Neuron (in vitro differentiated cells): Measurements from ENCODE around the gene CYB561.
A peak's percentile ranks its signal among the peaks of the same experiment; 100 is the strongest.

Experiments used
- H2AFZ ChIP-seq: one replicate; pipeline ENCODE4 v1.6.1; 2013; ENCODE audit warnings: low read depth, mild to moderate bottlenecking, inconsistent platforms, low read length, moderate library complexity
- H3K27me3 ChIP-seq: one replicate; pipeline ENCODE4 v1.6.1; 2013; ENCODE audit warnings: low read length; ENCODE audit not compliant: insufficient read depth
- H3K36me3 ChIP-seq: one replicate; pipeline ENCODE4 v1.6.1; 2013; ENCODE audit warnings: low read length; ENCODE audit not compliant: insufficient read depth
- H3K4me1 ChIP-seq: one replicate; pipeline ENCODE4 v1.6.1; 2013; ENCODE audit warnings: low read length; ENCODE audit not compliant: insufficient read depth
- H3K4me3 ChIP-seq: 2 replicates; pipeline ENCODE4 v1.5.1; 2013; ENCODE audit warnings: mild to moderate bottlenecking, low read length, moderate library complexity
- H3K9me3 ChIP-seq: one replicate; pipeline ENCODE4 v1.6.1; 2013; ENCODE audit warnings: low read length

The CYB561 gene

GRCh38 chr17:63445954-63446752, at the start of gene CYB561:
Gene CYB561, minus strand, starts transcription at chr17:63446306. Its CDS starts 8,759 bp downstream, at chr17:63437547.
- Histone ChIP-seq H2AFZ (peak within 1 kb of the TSS; percentile 88), H3K27me3 (peaks cover 5% of the 10 kb centered on the region), H3K4me1 (no peaks in the 10 kb centered on the region)

DNA sequence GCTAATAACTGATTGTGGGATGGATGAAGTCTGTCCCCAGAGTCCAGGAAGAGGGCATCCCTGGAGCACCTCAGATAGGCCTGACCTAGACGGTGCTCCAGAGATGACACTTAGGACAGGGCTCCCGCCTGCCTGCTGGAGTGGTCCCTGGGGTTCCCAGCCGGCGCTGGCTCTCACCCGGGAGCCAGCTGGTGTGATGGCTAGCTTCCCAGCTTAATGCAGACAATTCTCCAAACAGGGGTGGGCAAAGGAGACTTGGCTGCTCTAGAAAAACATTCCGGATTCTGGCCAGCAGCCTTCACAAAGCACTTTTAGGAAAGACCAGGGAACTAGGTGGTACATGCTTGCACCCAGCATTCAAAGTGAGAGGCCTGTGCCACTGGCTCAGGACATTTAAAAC, 49.4 kb upstream of the CYB561 start:
- Histone ChIP-seq H3K36me3 (no peaks in the 10 kb centered on the region), H3K4me3 (no peak overlapping the region), H2AFZ (no peak overlapping the region), H3K4me1 (peaks cover 13% of the 10 kb centered on the region), H3K9me3 (no peaks in the 10 kb centered on the region), H3K27me3 (peaks cover 29% of the 10 kb centered on the region)

More at GRCh38 chr17:63445954-63446752, at the start of gene CYB561:
- Histone ChIP-seq H3K36me3 (no peaks in the 10 kb centered on the region), H3K9me3 (no peaks in the 10 kb centered on the region), H3K4me3 (peak within 1 kb of the TSS; percentile 52)

DNA sequence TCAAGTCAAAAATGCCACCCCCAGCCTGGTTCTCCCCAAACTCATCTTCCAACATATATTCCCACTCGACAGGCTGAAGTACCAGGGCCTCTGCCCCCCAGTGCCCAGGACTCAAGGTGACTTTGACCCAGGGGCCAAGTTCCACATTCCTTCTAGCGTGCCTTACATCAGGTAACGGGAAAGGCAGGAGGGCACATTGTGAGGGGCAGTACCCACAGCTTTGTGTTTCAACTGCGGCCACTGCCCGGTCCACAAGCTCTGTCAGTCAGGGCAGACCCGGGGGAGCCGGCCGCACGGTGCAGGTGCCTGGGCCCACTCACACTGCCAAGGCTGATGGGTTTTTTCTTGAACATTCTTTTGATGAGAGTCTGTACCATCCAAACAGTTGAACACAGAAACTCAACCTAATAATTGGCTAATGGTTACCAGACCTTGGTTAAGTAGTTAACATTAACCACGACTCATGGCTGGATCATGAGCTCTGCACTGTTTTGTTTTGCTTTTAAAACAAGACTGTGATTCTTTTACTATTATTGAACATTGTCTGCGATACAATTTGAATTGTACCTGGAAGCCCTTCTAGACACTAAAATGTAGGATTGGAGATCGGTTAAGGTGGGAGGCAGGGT, 48.3 kb upstream of the CYB561 start:
- no peak overlapping the region for H2AFZ ChIP-seq
- H3K4me3 ChIP-seq = no peak overlapping the region
- no peaks in the 10 kb centered on the region for H3K9me3 ChIP-seq
- peaks cover 38% of the 10 kb centered on the region for H3K27me3 ChIP-seq
- no peaks in the 10 kb centered on the region for H3K36me3 ChIP-seq
- H3K4me1 ChIP-seq = peaks cover 13% of the 10 kb centered on the region

- Histone ChIP-seq H3K9me3 (no peaks in the 10 kb centered on the region), H3K27me3 (peaks cover 46% of the 10 kb centered on the region), H3K36me3 (no peaks in the 10 kb centered on the region), H2AFZ (no peak overlapping the region), H3K4me1 (peaks cover 10% of the 10 kb centered on the region), H3K4me3 (no peak overlapping the region)
These were observed 47.3 kb upstream of the CYB561 start for GRCh38 chr17:63493411-63493810.

GRCh38 chr17:63492940-63493339, 46.8 kb upstream of the CYB561 start:
- Histone ChIP-seq H3K4me1 (peaks cover 6% of the 10 kb centered on the region), H3K9me3 (no peaks in the 10 kb centered on the region), H3K36me3 (no peaks in the 10 kb centered on the region), H2AFZ (no peak overlapping the region), H3K27me3 (peaks cover 46% of the 10 kb centered on the region), H3K4me3 (no peak overlapping the region)

GRCh38 chr17:63491977-63492618, 46.0 kb upstream of the CYB561 start:
- peaks cover 50% of the 10 kb centered on the region for H3K27me3 ChIP-seq
- H3K4me1 ChIP-seq = no peaks in the 10 kb centered on the region

DNA sequence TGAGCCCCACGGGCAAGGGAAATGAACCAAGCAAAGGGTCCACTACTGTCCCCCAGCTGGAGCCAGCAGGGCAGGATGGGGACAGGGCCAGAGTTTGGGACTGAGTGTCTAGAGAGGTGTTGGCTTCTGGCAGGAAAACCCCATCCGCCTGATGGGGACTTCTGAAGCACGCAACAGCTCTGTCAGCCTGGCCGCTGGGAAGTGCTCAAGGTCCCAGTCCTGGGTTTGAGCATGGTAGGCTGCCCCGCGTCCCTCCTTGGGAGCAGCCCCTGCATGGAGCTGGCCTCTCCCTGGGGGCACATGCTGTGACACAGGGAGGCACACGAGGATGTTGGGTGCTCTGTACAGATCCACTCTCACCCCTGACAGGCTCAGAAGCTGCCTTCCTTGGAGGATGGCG, 45.3 kb upstream of the CYB561 start:
- Histone ChIP-seq H2AFZ (no peak overlapping the region), H3K36me3 (no peaks in the 10 kb centered on the region), H3K9me3 (no peaks in the 10 kb centered on the region), H3K4me3 (no peak overlapping the region), H3K27me3 (peaks cover 50% of the 10 kb centered on the region), H3K4me1 (no peaks in the 10 kb centered on the region)

More at GRCh38 chr17:63491977-63492618, 46.0 kb upstream of the CYB561 start:
- H3K9me3 ChIP-seq = no peaks in the 10 kb centered on the region
- no peaks in the 10 kb centered on the region for H3K36me3 ChIP-seq
- no peak overlapping the region for H2AFZ ChIP-seq
- H3K4me3 ChIP-seq = no peak overlapping the region

DNA sequence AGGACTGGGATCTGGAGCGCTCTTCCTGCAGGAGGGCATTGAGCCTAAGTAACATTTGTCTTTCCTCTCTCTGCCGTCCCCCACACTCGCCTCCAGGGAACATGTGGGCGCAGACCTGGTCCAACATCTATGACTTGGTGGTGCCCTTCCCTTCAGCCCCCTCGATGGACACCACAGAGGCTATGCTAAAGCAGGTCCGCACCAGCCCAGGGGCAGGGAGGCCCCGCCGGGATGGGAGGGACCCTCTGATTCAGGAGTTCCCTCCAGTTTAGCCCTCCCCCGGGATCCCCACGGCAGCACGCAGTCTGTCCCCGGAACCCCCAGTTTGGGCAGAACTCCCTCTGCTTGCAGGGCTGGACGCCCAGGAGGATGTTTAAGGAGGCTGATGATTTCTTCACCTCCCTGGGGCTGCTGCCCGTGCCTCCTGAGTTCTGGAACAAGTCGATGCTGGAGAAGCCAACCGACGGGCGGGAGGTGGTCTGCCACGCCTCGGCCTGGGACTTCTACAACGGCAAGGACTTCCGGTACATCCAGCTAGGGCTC, 44.8 kb upstream of the CYB561 start:
- Histone ChIP-seq H3K36me3 (no peaks in the 10 kb centered on the region), H3K27me3 (peaks cover 50% of the 10 kb centered on the region), H3K4me3 (no peak overlapping the region), H3K4me1 (no peaks in the 10 kb centered on the region), H3K9me3 (no peaks in the 10 kb centered on the region), H2AFZ (no peak overlapping the region)

- Histone ChIP-seq H3K36me3 (no peaks in the 10 kb centered on the region), H3K4me3 (no peak overlapping the region), H3K27me3 (peaks cover 50% of the 10 kb centered on the region), H3K9me3 (no peaks in the 10 kb centered on the region), H3K4me1 (no peaks in the 10 kb centered on the region), H2AFZ (no peak overlapping the region)
These were observed 44.2 kb upstream of the CYB561 start for GRCh38 chr17:63490329-63490728.

DNA sequence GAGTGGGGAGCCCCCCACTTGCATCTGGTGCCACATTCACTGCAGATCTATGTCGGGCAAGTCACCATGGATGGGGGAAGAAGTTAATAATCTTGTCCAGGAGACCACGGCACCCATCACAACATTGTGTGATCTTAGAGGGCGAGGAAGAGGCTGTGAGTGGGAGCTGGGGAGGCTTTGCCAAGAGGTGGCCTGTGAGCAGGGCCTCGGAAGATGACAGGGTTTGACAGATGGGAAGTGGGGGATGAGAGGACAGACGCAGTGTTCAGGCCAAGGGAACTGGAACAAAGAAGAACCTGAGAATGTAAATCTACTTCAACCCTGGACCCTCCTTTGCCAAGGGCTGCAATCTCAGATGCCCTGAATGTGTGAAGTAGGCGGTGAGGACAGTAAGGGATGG, 43.2 kb upstream of the CYB561 start:
- Histone ChIP-seq H3K9me3 (no peaks in the 10 kb centered on the region), H3K27me3 (peaks cover 49% of the 10 kb centered on the region), H3K36me3 (no peaks in the 10 kb centered on the region), H3K4me1 (no peaks in the 10 kb centered on the region), H2AFZ (no peak overlapping the region), H3K4me3 (no peak overlapping the region)

DNA sequence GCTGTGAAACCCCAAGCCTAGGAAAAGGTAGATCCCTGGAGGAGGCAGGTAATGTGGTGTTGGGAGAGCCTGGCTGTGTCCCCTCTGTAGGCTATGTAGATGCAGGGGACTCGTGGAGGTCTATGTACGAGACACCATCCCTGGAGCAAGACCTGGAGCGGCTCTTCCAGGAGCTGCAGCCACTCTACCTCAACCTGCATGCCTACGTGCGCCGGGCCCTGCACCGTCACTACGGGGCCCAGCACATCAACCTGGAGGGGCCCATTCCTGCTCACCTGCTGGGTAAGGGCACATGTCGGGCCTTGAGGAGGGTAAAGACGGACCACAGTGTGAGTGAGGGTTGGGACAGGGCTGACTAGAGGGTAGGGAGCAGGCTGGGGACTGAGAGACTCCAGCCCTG, 42.7 kb upstream of the CYB561 start:
- no peak overlapping the region for H2AFZ ChIP-seq
- no peaks in the 10 kb centered on the region for H3K4me1 ChIP-seq
- peaks cover 47% of the 10 kb centered on the region for H3K27me3 ChIP-seq
- no peaks in the 10 kb centered on the region for H3K36me3 ChIP-seq
- H3K4me3 ChIP-seq = no peak overlapping the region
- no peaks in the 10 kb centered on the region for H3K9me3 ChIP-seq

- H2AFZ ChIP-seq = no peak overlapping the region
- no peak overlapping the region for H3K4me3 ChIP-seq
- peaks cover 47% of the 10 kb centered on the region for H3K27me3 ChIP-seq
- H3K4me1 ChIP-seq = no peaks in the 10 kb centered on the region
- H3K36me3 ChIP-seq = no peaks in the 10 kb centered on the region
- H3K9me3 ChIP-seq = no peaks in the 10 kb centered on the region
These were observed 40.9 kb upstream of the CYB561 start for GRCh38 chr17:63487014-63487339.

- no peaks in the 10 kb centered on the region for H3K36me3 ChIP-seq
- H3K27me3 ChIP-seq = peaks cover 44% of the 10 kb centered on the region
- no peak overlapping the region for H3K4me3 ChIP-seq
- H2AFZ ChIP-seq = no peak overlapping the region
- no peaks in the 10 kb centered on the region for H3K4me1 ChIP-seq
- H3K9me3 ChIP-seq = no peaks in the 10 kb centered on the region
These were observed 40.4 kb upstream of the CYB561 start for GRCh38 chr17:63486317-63487013.
